ENCODE results near the gene RUNX2. TPM values are rescaled to one million over a fixed set of nuclear protein-coding genes. Genes with fewer than 3 reads are reported as not detected.

The RUNX2 gene
- total and polyA plus RNA-seq, 2 of the 8 experiments (the other 6 are each of a cell fraction or from before 2014, with no cell fraction given), result 0.26 to 1.2 TPM

- Histone ChIP-seq H3K4ac (replicated peaks; ENCODE audit: insufficient read length, low read depth, low read length) (no peak overlapping the region), H3K9me3 (ENCODE audit: insufficient read depth in 2 of 2, low read depth in 1 of 2, low read length in 1 of 2) (no peaks in the 10 kb centered on the region), H3K18ac (ENCODE audit: extremely low read depth, low read length) (no peak overlapping the region), H2BK20ac (ENCODE audit: low read length) (no peak overlapping the region), H2BK12ac (ENCODE audit: low read depth, low read length) (no peak overlapping the region), H3K27ac (ENCODE audit: low read depth, low read length) (no peak overlapping the region), H2AFZ (ENCODE audit: low read length) (no peak overlapping the region), H3K14ac (ENCODE audit: insufficient read length) (no peak overlapping the region), H2BK15ac (ENCODE audit: low read length) (no peak overlapping the region), H3K4me3 (ENCODE audit: extremely low read depth in 1 of 4, insufficient read depth in 2 of 4, low read depth in 3 of 4, low read length in 4 of 4) (no peak overlapping the region), H3K36me3 (ENCODE audit: control insufficient read depth in 2 of 4, insufficient read depth in 4 of 4, low read length in 3 of 4) (no peaks in the 10 kb centered on the region), H3K79me1 (ENCODE audit: low read depth, low read length) (0 out of 2 replicates have a peak, but pooled peaks cover 3% of the 10 kb centered on the region), H4K8ac (ENCODE audit: extremely low read depth, insufficient read depth, low read length) (no peak overlapping the region), H3K56ac (replicated peaks; ENCODE audit: insufficient read length, low read depth, low read length) (no peak overlapping the region), H4K20me1 (replicated peaks in 1 of 2; ENCODE audit: control insufficient read depth in 1 of 2, insufficient read depth in 2 of 2, low read length in 2 of 2) (no peaks in the 10 kb centered on the region), H2BK5ac (ENCODE audit: low read depth, low read length) (no peak overlapping the region), H2BK120ac (replicated peaks; ENCODE audit: low read depth, low read length) (no peak overlapping the region), H3K23me2 (ENCODE audit: low read depth, low read length) (no peaks in the 10 kb centered on the region), H3K27me3 (replicated peaks in 1 of 4; ENCODE audit: control insufficient read depth in 3 of 4, extremely low read depth in 1 of 4, insufficient read depth in 3 of 4, low read length in 3 of 4) (no peaks in the 10 kb centered on the region), H4K5ac (ENCODE audit: insufficient read length, low read depth, low read length) (no peak overlapping the region), H3K9ac (replicated peaks in 1 of 4; ENCODE audit: extremely low read depth in 1 of 4, low read depth in 3 of 4, low read length in 3 of 4) (no peak overlapping the region), H2AK5ac (ENCODE audit: low read depth, low read length) (no peak overlapping the region), H4K91ac (replicated peaks; ENCODE audit: insufficient read length, low read length) (no peak overlapping the region), H3K79me2 (ENCODE audit: control insufficient read depth in 1 of 2, insufficient read depth in 2 of 2, low read length in 2 of 2) (0 out of 4 replicates have a peak, but pooled peaks cover 0 to 7% of the 10 kb centered on the region in 2 experiments), H3K4me1 (replicated peaks in 1 of 4; ENCODE audit: control insufficient read depth in 3 of 4, insufficient read depth in 4 of 4, low read length in 3 of 4) (no peaks in the 10 kb centered on the region), H3K4me2 (ENCODE audit: insufficient read depth in 1 of 2, low read depth in 2 of 2, low read length in 2 of 2) (no peak overlapping the region), H3K23ac (ENCODE audit: insufficient read length) (no peak overlapping the region)
- ChIA-PET CTCF (ENCODE audit: partially characterized antibody) (no interaction called here), POLR2A (ENCODE audit: partially characterized antibody) (no interaction called here)
- FAIRE-seq (no peak), DNase-seq (ENCODE audit: low read depth in 1 of 2, low spot score in 2 of 2) (no peak)
- TF ChIP-seq GTF2F1 (IDR thresholded peaks at IDR 0.05; ENCODE audit: borderline replicate concordance, low read depth, low read length) (no peak), KDM1A (IDR thresholded peaks at IDR 0.05; ENCODE audit: borderline replicate concordance, low read length) (no peak), HDAC2 (IDR thresholded peaks at IDR 0.05; ENCODE audit: borderline replicate concordance in 1 of 2, low read depth in 2 of 2, low read length in 2 of 2) (no peak), TEAD4 (IDR thresholded peaks at IDR 0.05; ENCODE audit: low read depth, low read length) (no peak), CREB1 (IDR thresholded peaks at IDR 0.05) (no peak), RBBP5 (IDR thresholded peaks at IDR 0.05; ENCODE audit: borderline replicate concordance, low read depth, low read length) (no peak), EGR1 (IDR thresholded peaks at IDR 0.05; ENCODE audit: borderline replicate concordance, low read depth, low read length) (no peak), CBX8 (IDR thresholded peaks at IDR 0.05; ENCODE audit: borderline replicate concordance, low read depth, low read length) (no peak), POU5F1 (IDR thresholded peaks at IDR 0.05; ENCODE audit: low read depth, low read length) (no peak), GABPA (IDR thresholded peaks at IDR 0.05; ENCODE audit: borderline replicate concordance, insufficient read depth, low read length) (no peak), PHF8 (conservative IDR thresholded peaks at IDR 0.05; ENCODE audit: low read depth, low read length) (no peak), JUND (IDR thresholded peaks at IDR 0.05; ENCODE audit: low read length) (no peak), SAP30 (IDR thresholded peaks at IDR 0.05; ENCODE audit: insufficient read depth, insufficient replicate concordance, low read length) (no peak), CBX5 (IDR thresholded peaks at IDR 0.05; ENCODE audit: low read depth, low read length) (no peak), E2F6 (IDR thresholded peaks at IDR 0.05) (no peak)
Measured at GRCh38 chr6:45364466-45364865, 36.3 kb downstream of the RUNX2 start.

Measured in H1 (cell line).